Ishikawa (cell line): ENCODE data around the gene LAPTM5.

ENCODE experiments used
- CEBPB ChIP-seq: IDR thresholded peaks from 2 replicates; pipeline ENCODE4 v1.6.1; 2012
- CREB1 ChIP-seq: IDR thresholded peaks from 2 replicates; pipeline ENCODE4 v1.6.1; 2012; ENCODE audit warnings: low read depth
- EGR1 ChIP-seq: IDR thresholded peaks from 2 replicates; pipeline ENCODE4 v1.6.1; 2012
- EP300 ChIP-seq: IDR thresholded peaks from 2 replicates; pipeline ENCODE4 v1.6.1; 2012; ENCODE audit warnings: borderline replicate concordance
- FOXM1 ChIP-seq: IDR thresholded peaks from 2 replicates; pipeline ENCODE4 v1.6.1; 2012; ENCODE audit warnings: low read depth, borderline replicate concordance
- NFIC ChIP-seq: IDR thresholded peaks from 2 replicates; pipeline ENCODE4 v1.6.1; 2012
- RAD21 ChIP-seq: IDR thresholded peaks from 2 replicates; pipeline ENCODE4 v1.6.1; 2012; ENCODE audit warnings: low read depth
- TAF1 ChIP-seq: IDR thresholded peaks from 2 replicates; pipeline ENCODE4 v1.6.1; 2012; ENCODE audit warnings: low read depth, mild to moderate bottlenecking
- TCF12 ChIP-seq: IDR thresholded peaks from 2 replicates; pipeline ENCODE4 v1.6.1; 2012; ENCODE audit warnings: low read depth
- TEAD4 ChIP-seq: IDR thresholded peaks from 2 replicates; pipeline ENCODE4 v1.6.1; 2012
- USF1 ChIP-seq: IDR thresholded peaks from 2 replicates; pipeline ENCODE4 v1.6.1; 2012
- YY1 ChIP-seq: IDR thresholded peaks from 2 replicates; pipeline ENCODE4 v1.6.1; 2012; ENCODE audit warnings: low read depth
- ZBTB7A ChIP-seq: IDR thresholded peaks from 2 replicates; pipeline ENCODE4 v1.6.1; 2012; ENCODE audit warnings: low read depth
- TF ChIP-seq, protein P1 (sequence below): IDR thresholded peaks from 2 replicates; pipeline ENCODE4 v1.6.1; 2012; ENCODE audit warnings: low read depth, mild to moderate bottlenecking
- TF ChIP-seq, protein P2 (sequence below): IDR thresholded peaks from 2 replicates; pipeline ENCODE4 v1.6.1; 2012

The LAPTM5 gene

GRCh38 chr1:30762930-30763650 lies 5.5 kb upstream of the LAPTM5 start:
- TF ChIP-seq EGR1 (no peak), CREB1 (no peak), YY1 (no peak), TAF1 (no peak), TCF12 (no peak), EP300 (no peak), TEAD4 (no peak), FOXM1 (no peak), CEBPB (no peak), RAD21 (no peak), ZBTB7A (no peak), USF1 (no peak)
- TF ChIP-seq, protein P1, sequence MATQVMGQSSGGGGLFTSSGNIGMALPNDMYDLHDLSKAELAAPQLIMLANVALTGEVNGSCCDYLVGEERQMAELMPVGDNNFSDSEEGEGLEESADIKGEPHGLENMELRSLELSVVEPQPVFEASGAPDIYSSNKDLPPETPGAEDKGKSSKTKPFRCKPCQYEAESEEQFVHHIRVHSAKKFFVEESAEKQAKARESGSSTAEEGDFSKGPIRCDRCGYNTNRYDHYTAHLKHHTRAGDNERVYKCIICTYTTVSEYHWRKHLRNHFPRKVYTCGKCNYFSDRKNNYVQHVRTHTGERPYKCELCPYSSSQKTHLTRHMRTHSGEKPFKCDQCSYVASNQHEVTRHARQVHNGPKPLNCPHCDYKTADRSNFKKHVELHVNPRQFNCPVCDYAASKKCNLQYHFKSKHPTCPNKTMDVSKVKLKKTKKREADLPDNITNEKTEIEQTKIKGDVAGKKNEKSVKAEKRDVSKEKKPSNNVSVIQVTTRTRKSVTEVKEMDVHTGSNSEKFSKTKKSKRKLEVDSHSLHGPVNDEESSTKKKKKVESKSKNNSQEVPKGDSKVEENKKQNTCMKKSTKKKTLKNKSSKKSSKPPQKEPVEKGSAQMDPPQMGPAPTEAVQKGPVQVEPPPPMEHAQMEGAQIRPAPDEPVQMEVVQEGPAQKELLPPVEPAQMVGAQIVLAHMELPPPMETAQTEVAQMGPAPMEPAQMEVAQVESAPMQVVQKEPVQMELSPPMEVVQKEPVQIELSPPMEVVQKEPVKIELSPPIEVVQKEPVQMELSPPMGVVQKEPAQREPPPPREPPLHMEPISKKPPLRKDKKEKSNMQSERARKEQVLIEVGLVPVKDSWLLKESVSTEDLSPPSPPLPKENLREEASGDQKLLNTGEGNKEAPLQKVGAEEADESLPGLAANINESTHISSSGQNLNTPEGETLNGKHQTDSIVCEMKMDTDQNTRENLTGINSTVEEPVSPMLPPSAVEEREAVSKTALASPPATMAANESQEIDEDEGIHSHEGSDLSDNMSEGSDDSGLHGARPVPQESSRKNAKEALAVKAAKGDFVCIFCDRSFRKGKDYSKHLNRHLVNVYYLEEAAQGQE, result no peak
- TF ChIP-seq, protein P2, sequence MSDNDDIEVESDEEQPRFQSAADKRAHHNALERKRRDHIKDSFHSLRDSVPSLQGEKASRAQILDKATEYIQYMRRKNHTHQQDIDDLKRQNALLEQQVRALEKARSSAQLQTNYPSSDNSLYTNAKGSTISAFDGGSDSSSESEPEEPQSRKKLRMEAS, result no peak

DNA sequence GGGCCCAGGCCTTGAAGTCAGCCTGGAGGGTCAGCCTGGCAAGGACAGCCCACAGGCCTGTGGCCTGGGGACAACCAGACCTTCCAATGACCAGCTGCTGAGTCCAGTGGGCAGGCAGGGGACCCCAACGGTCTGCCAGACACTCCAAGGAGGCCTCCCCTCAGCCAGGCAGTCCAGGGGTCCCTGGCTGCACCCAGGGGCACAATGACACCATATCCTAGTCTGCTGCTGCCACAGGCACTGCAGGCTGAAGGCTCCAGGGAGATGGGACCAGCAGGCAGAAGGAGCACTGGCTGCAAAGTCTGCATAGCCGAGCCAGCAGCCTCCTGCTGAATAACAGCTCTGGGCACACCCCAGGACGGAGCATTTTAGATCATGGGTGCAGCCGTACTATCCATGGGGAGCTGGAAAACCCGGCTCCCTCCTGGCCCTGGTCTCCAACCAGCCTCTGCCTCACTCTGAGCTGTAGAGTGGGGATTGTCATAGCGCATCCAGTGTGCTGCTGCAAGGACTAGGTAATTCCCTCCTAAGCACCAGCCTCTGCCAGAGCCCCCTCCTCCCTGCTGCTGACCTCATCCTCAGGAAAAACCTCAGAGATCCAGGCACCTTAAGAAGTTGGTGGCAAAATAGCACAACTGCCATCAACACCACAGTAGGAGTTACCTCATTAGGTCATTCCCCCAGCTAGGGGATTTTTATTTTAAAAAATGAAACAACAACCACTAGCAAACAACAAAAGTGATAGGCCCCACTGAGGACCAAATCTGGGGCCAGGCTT lies 4.8 kb upstream of the LAPTM5 start:
- no peak for TF ChIP-seq YY1
- TF ChIP-seq, protein P1, result no peak
- TF ChIP-seq CREB1, result no peak
- no peak for TF ChIP-seq FOXM1
- no peak for TF ChIP-seq CEBPB
- TF ChIP-seq TCF12, result no peak
- no peak for TF ChIP-seq NFIC
- no peak for TF ChIP-seq RAD21
- TF ChIP-seq USF1, result no peak
- no peak for TF ChIP-seq TEAD4
- no peak for TF ChIP-seq TAF1
- TF ChIP-seq ZBTB7A, result no peak
- TF ChIP-seq, protein P2, result no peak

- TF ChIP-seq, protein P1, result no peak
- TF ChIP-seq, protein P2, result no peak
- TF ChIP-seq RAD21 (no peak), CREB1 (no peak), USF1 (no peak), TCF12 (no peak), TEAD4 (no peak), NFIC (no peak), ZBTB7A (no peak), EP300 (no peak), TAF1 (no peak), CEBPB (no peak), FOXM1 (no peak), EGR1 (no peak)
Observed at GRCh38 chr1:30761381-30762151, 4.0 kb upstream of the LAPTM5 start.
